Glutamatergic neuron (in vitro differentiated cells): ENCODE data around the gene MON1A. TPM values are rescaled to one million over a fixed set of nuclear protein-coding genes. Genes with fewer than 3 reads are reported as not detected.
A peak's percentile ranks its signal among the peaks of the same experiment; 100 is the strongest.

ENCODE experiments used
- DNase-seq: peaks from one replicate; pipeline ENCODE4 v3.0.0; 2022
- H3K27ac Mint-ChIP-seq: one replicate; pipeline ENCODE4 v1.8.0; 2020; ENCODE audit warnings: mild to moderate bottlenecking, mixed read lengths, inconsistent platforms; ENCODE audit not compliant: unreplicated experiment
- H3K27me3 Mint-ChIP-seq: one replicate; pipeline ENCODE4 v1.8.0; 2020; ENCODE audit warnings: mild to moderate bottlenecking, moderate library complexity, mixed read lengths, inconsistent platforms; ENCODE audit not compliant: unreplicated experiment
- H3K36me3 Mint-ChIP-seq: one replicate; pipeline ENCODE4 v1.8.0; 2020; ENCODE audit warnings: mild to moderate bottlenecking, mixed read lengths, inconsistent platforms; ENCODE audit not compliant: unreplicated experiment
- H3K4me1 Mint-ChIP-seq: one replicate; pipeline ENCODE4 v1.8.0; 2020; ENCODE audit warnings: mild to moderate bottlenecking, low read depth, mixed read lengths, inconsistent platforms; ENCODE audit not compliant: unreplicated experiment
- H3K4me3 Mint-ChIP-seq: one replicate; pipeline ENCODE4 v1.8.0; 2020; ENCODE audit warnings: mild to moderate bottlenecking, mixed read lengths, inconsistent platforms; ENCODE audit not compliant: unreplicated experiment
- H3K9me3 Mint-ChIP-seq: one replicate; pipeline ENCODE4 v1.8.0; 2020; ENCODE audit warnings: mild to moderate bottlenecking, moderate library complexity, mixed read lengths, inconsistent platforms; ENCODE audit not compliant: unreplicated experiment
- CTCF ChIP-seq: fragments of 200-600 bp; sonication (generic); IDR thresholded peaks from one replicate; pipeline ENCODE4 v1.5.0; 2021; ENCODE audit not compliant: partially characterized antibody, unreplicated experiment
- total RNA-seq: library from RNA; stranded (reverse); fragmentation: NEBNext Ultra II Directional; extraction: Animal tissue kit (Norgen Biotek cat#: 25700); gene quantifications from one replicate; pipeline ENCODE4 v1.2.1, GENCODE V29; 2021; ENCODE audit not compliant: unreplicated experiment

Gene MON1A
- total RNA-seq, 1 donor from 2014 or later: 15.4 TPM

- no peaks in the 10 kb centered on the region for H3K36me3 Mint-ChIP-seq
- no peak for TF ChIP-seq CTCF
- no peak for DNase-seq
- H3K9me3 Mint-ChIP-seq: peaks cover 8% of the 10 kb centered on the region
- no peak overlapping the region for H3K4me3 Mint-ChIP-seq
- peaks cover 11% of the 10 kb centered on the region for H3K27me3 Mint-ChIP-seq
- H3K4me1 Mint-ChIP-seq: peaks cover 29% of the 10 kb centered on the region
- H3K27ac Mint-ChIP-seq: peak overlapping the region; percentile 28
Observed at GRCh38 chr3:49878686-49879085, 50.9 kb downstream of the MON1A start.

- Mint-ChIP-seq H3K4me1 (peaks cover 28% of the 10 kb centered on the region), H3K9me3 (peaks cover 8% of the 10 kb centered on the region), H3K4me3 (no peak overlapping the region), H3K27me3 (peaks cover 11% of the 10 kb centered on the region), H3K27ac (peak overlapping the region; percentile 87), H3K36me3 (no peaks in the 10 kb centered on the region)
- no peak for DNase-seq
- TF ChIP-seq CTCF: no peak
Observed at GRCh38 chr3:49877716-49878115, 51.9 kb downstream of the MON1A start.

GRCh38 chr3:49876567-49876966 lies 53.0 kb downstream of the MON1A start:
- H3K9me3 Mint-ChIP-seq: peaks cover 11% of the 10 kb centered on the region
- no peak for DNase-seq
- peaks cover 25% of the 10 kb centered on the region for H3K4me1 Mint-ChIP-seq
- H3K4me3 Mint-ChIP-seq: no peak overlapping the region
- H3K27ac Mint-ChIP-seq: no peak overlapping the region
- H3K36me3 Mint-ChIP-seq: no peaks in the 10 kb centered on the region
- no peak for TF ChIP-seq CTCF
- peaks cover 15% of the 10 kb centered on the region for H3K27me3 Mint-ChIP-seq

GRCh38 chr3:49873623-49874022 lies 56.0 kb downstream of the MON1A start:
- no peak for TF ChIP-seq CTCF
- H3K4me3 Mint-ChIP-seq: no peak overlapping the region
- peaks cover 10% of the 10 kb centered on the region for H3K9me3 Mint-ChIP-seq
- DNase-seq: no peak
- no peaks in the 10 kb centered on the region for H3K36me3 Mint-ChIP-seq
- H3K4me1 Mint-ChIP-seq: peaks cover 18% of the 10 kb centered on the region
- peaks cover 16% of the 10 kb centered on the region for H3K27me3 Mint-ChIP-seq
- H3K27ac Mint-ChIP-seq: no peak overlapping the region

- peaks cover 16% of the 10 kb centered on the region for H3K4me1 Mint-ChIP-seq
- peaks cover 16% of the 10 kb centered on the region for H3K27me3 Mint-ChIP-seq
- no peak overlapping the region for H3K27ac Mint-ChIP-seq
- no peaks in the 10 kb centered on the region for H3K36me3 Mint-ChIP-seq
- H3K4me3 Mint-ChIP-seq: no peak overlapping the region
- H3K9me3 Mint-ChIP-seq: peaks cover 11% of the 10 kb centered on the region
- no peak for DNase-seq
- no peak for TF ChIP-seq CTCF
Observed at GRCh38 chr3:49872801-49873281, 56.8 kb downstream of the MON1A start.
